ENCODE results near the gene IGFBP4. TPM values are rescaled to one million over a fixed set of nuclear protein-coding genes. Genes with fewer than 3 reads are reported as not detected.

Gene IGFBP4
- total and polyA plus RNA-seq, 9 donors: 105 to 325 (median 273) TPM

DNA sequence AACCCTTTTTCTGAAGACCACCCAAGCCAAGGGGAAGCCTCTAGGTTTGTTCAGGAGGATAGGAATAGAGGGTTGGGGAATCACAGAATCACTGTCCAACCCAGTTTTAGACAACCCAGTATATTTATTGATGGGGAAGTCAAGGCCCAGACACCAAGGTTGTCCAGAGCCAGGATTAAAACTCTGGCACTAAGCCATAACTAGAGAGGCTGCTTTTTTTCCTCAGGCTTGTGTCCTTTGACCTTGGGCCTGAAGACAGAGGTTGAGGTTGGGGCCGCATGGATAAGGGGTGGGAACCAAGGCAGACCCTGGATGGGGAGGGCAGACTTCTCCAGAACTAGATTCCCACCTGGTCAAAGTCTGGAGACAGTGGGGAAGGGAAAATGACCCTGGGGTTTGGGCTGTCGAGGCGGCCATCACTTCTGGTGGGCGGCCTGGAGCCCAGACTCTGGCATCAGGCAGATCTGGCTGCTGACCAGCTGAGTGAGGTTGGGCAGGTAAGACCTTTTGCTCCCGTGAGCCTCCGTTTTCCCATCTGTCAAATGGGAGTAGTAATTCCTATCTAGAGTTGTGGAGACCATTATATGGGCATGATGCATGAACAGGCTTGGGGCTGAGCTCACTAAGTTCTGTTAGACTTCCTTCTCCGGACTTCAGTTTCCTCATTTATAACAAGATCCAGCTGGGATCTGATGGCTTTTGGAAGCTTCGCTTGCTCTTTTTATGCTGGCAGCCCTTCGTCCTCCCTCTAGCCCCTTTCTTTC is 17.9 kb downstream of the IGFBP4 start:
- WGBS (ENCODE audit: insufficient coverage): 50% methylated on average over 5 of the region's 9 CpGs
- H3K9me3 ChIP-seq (replicated peaks; ENCODE audit: control insufficient read depth, low read depth, low read length): no peaks in the 10 kb centered on the region
- H3K27me3 ChIP-seq (ENCODE audit: control insufficient read depth, insufficient read depth, low read length): no peaks in the 10 kb centered on the region
- no peak overlapping the region for H3K4me3 ChIP-seq (ENCODE audit: low read length)
- peak; percentile 92 for DNase-seq
- peaks cover 78% of the 10 kb centered on the region for H3K4me1 ChIP-seq (ENCODE audit: control insufficient read depth, insufficient read depth, low read length)
- H3K27ac ChIP-seq (ENCODE audit: low read length): peak overlapping the region; percentile 82
- H3K36me3 ChIP-seq (ENCODE audit: control insufficient read depth, insufficient read depth, low read length): peaks cover 16% of the 10 kb centered on the region

DNA sequence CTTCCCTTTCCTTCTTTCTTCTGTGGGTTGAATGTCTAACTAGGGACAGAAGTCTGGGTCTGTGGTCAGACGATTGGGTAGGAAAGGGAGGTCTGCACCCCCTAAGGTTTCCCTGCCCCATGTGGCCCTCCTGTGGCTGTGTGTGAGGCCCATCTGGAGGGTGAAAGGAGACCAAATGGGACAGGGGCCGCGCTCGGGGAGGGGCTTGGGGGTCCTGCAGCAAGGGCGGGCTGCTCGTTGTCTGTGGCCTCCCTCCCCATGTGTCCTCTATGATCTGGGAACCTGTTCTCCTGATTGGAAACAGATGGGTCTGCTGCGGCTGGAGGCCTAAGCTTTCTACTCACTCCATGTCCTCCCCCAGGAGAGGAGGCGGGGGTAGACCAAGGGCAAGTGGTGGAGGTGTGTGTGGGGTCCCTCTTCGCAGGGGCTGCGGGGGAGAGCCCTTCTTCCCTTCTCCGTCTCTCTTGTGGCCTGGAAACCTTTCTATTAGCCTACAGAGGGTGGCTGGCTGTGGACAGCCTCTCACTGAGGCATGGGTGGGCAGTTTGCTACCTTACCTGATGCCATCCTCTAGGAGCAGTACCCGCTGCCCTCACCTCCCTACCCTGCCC is 18.6 kb downstream of the IGFBP4 start:
- H3K27me3 ChIP-seq (ENCODE audit: control insufficient read depth, insufficient read depth, low read length): no peaks in the 10 kb centered on the region
- peaks cover 11% of the 10 kb centered on the region for H3K36me3 ChIP-seq (ENCODE audit: control insufficient read depth, insufficient read depth, low read length)
- no peak overlapping the region for H3K4me3 ChIP-seq (ENCODE audit: low read length)
- H3K4me1 ChIP-seq (ENCODE audit: control insufficient read depth, insufficient read depth, low read length): peaks cover 71% of the 10 kb centered on the region
- no peaks in the 10 kb centered on the region for H3K9me3 ChIP-seq (replicated peaks; ENCODE audit: control insufficient read depth, low read depth, low read length)
- WGBS (ENCODE audit: insufficient coverage): 39% methylated on average over 4 of the region's 12 CpGs
- H3K27ac ChIP-seq (ENCODE audit: low read length): peak overlapping the region; percentile 82
- peak; percentile 82 for DNase-seq

DNA sequence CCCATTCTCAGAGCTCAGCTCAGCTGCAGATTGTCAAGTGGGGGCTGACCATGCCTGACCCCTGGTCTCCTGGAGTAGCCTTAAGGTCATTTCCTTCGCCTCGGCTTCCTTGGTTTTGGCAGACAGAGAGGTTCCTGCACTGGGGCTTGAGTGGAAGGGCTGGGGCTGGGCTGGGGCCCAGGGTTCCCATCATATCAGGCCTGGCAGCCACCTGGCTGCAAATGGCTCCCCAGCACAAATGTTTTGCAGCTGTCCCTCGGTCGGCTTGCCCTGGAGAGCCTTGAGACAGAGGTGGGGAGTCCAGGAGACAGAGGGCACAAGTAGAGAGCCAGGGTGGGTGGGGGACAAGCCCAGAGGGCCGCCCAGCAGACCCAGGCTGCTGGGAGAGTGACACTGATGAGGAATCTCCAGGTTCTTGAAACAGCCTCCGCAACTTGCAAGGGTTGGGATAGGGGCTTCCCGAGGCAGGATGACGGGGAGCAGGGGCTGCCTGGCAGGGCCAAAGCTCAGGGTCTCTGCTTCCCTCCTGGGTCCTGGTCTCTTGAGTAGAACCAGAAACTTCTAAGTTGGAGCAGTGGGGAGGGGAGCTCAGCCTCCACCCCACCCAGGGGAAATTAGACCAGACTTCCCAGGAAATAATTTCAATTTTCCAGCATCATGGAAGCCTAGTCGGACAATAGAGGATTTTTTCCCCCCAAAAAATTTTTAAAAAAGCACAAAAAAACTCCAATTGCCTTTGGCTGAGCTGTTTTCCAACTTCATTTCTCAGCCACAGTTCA is 19.3 kb downstream of the IGFBP4 start:
- Histone ChIP-seq H3K27ac (ENCODE audit: low read length) (peak overlapping the region; percentile 82), H3K4me3 (ENCODE audit: low read length) (no peak overlapping the region)

DNA sequence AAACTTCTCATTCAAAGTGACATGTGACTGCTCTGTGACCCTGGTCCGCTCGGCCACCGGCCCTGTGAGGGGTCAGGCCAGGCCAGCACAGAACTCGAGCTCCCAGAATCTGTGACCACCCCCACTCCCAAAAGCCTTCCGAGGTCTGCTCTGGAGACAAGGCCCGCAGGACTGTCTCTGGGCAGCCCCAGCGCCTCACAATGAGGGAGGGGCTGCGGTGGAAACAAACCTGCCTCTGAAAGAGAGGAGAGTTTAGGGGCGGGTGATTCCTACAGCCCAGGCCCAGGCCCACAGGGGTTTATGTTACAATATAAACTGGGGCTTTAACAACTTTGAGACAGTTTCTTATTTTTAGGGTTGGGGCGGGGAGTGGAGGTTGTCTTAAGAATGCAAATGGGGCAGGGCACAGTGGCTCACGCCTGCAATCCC is 19.9 kb downstream of the IGFBP4 start:
- peak; percentile 66 for DNase-seq

More for the DNA sequence above, 19.3 kb downstream of the IGFBP4 start:
- Histone ChIP-seq H3K9me3 (replicated peaks; ENCODE audit: control insufficient read depth, low read depth, low read length) (no peaks in the 10 kb centered on the region), H3K36me3 (ENCODE audit: control insufficient read depth, insufficient read depth, low read length) (peaks cover 4% of the 10 kb centered on the region), H3K4me1 (ENCODE audit: control insufficient read depth, insufficient read depth, low read length) (peaks cover 64% of the 10 kb centered on the region), H3K27me3 (ENCODE audit: control insufficient read depth, insufficient read depth, low read length) (no peaks in the 10 kb centered on the region)
- DNase-seq: peak; percentile 59
- WGBS (ENCODE audit: insufficient coverage): 22% methylated on average over 7 of the region's 9 CpGs

DNA sequence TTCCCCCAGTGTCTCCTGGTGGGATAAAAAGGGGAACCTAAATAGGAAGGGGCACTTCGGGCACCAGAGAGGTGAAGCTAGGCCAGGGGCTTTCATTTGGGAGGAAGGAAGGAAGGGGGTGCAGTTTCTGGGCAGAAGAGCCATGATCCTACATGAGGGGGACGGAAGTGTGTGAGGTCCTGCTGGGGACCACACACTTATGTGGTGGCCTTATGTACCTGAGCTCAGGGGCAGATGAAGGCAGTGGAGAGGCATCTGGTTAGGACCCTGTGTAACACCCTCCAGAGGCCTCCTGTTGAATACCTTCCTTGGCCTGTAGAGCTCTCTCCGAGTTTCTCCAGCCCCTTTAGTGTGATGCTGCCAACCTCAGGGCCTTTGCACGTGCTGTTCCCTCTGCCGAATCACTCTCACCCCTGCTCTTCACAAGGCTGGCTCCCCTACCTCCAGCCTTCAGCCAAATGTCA is 21.2 kb downstream of the IGFBP4 start:
- H3K4me3 ChIP-seq (ENCODE audit: low read length): no peak overlapping the region
- DNase-seq: no peak
- no peak overlapping the region for H3K27ac ChIP-seq (ENCODE audit: low read length)
- WGBS (ENCODE audit: insufficient coverage): 86% methylated on average over 5 of the region's 5 CpGs
- H3K27me3 ChIP-seq (ENCODE audit: control insufficient read depth, insufficient read depth, low read length): no peaks in the 10 kb centered on the region
- H3K4me1 ChIP-seq (ENCODE audit: control insufficient read depth, insufficient read depth, low read length): peaks cover 45% of the 10 kb centered on the region
- no peaks in the 10 kb centered on the region for H3K36me3 ChIP-seq (ENCODE audit: control insufficient read depth, insufficient read depth, low read length)
- no peaks in the 10 kb centered on the region for H3K9me3 ChIP-seq (replicated peaks; ENCODE audit: control insufficient read depth, low read depth, low read length)

More for the DNA sequence above, 19.9 kb downstream of the IGFBP4 start:
- WGBS (ENCODE audit: insufficient coverage): 26% methylated on average over 6 of the region's 11 CpGs
- no peaks in the 10 kb centered on the region for H3K36me3 ChIP-seq (ENCODE audit: control insufficient read depth, insufficient read depth, low read length)
- no peaks in the 10 kb centered on the region for H3K27me3 ChIP-seq (ENCODE audit: control insufficient read depth, insufficient read depth, low read length)
- H3K9me3 ChIP-seq (replicated peaks; ENCODE audit: control insufficient read depth, low read depth, low read length): no peaks in the 10 kb centered on the region
- no peak overlapping the region for H3K4me3 ChIP-seq (ENCODE audit: low read length)
- H3K27ac ChIP-seq (ENCODE audit: low read length): peak overlapping the region; percentile 82
- peaks cover 58% of the 10 kb centered on the region for H3K4me1 ChIP-seq (ENCODE audit: control insufficient read depth, insufficient read depth, low read length)

DNA sequence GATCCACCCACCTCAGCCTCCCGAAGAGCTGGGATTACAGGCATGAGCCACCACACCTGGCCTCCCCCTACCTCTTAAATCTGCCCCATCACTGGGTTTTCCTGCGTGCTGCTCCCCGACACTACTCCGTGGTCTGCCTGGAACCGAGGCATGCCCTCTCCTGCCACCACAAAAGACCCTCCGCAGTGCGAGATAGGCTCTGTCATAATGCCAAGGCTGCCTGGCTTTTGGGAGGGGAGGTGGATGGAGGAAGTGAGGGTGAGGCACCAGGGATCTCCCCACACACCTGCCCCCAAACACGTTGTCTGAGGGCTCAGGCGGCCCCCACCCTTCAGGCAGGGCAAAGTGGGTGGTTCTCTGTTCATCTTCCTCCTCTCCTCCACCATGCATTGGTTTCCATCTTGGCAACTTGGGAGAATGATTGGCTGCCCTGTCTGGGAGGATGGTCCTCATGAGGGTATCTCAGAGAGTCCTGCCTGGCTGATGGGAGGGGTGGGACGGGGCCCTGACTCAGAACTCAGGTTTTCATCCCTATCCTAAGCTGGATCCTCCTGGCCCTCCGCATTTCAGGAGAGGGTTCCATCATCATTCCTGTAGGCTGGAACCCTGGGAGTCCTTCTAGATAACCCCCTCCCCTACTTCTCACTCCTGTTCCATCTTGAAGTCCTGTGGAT is 23.2 kb downstream of the IGFBP4 start:
- Histone ChIP-seq H3K36me3 (ENCODE audit: control insufficient read depth, insufficient read depth, low read length) (no peaks in the 10 kb centered on the region), H3K27me3 (ENCODE audit: control insufficient read depth, insufficient read depth, low read length) (no peaks in the 10 kb centered on the region), H3K4me3 (ENCODE audit: low read length) (no peak overlapping the region), H3K27ac (ENCODE audit: low read length) (no peak overlapping the region), H3K9me3 (replicated peaks; ENCODE audit: control insufficient read depth, low read depth, low read length) (no peaks in the 10 kb centered on the region), H3K4me1 (ENCODE audit: control insufficient read depth, insufficient read depth, low read length) (peaks cover 27% of the 10 kb centered on the region)
- DNase-seq: no peak
- 85% methylated on average over 3 of the region's 11 CpGs for WGBS (ENCODE audit: insufficient coverage)

DNA sequence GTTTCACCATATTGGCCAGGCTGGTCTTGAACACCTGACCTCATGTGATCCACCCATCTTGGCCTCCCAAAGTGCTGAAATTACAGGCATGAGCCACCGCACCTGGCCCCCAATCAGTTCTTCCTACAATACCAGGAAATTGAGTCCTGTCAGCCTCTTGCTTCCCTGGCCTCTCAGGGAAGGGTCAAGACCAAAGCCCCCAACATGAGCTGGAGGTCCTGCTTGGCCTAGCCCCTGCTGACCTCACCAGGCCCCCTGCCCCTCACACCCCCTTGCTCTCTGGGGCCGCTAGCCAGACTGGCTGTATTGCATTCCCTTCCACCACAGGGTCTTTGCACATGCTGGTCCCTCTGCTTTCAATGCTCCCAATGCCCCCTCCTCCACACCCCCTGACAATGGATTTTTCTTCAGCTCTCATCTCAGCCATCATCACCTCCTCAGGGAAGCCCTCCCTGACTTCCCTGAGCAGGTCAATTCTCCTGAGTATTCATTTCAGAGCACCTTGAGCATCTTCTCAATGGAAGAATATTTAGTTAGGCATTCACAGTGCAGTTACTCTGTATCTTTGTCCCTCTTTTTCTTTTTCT is 24.1 kb downstream of the IGFBP4 start:
- H3K9me3 ChIP-seq (replicated peaks; ENCODE audit: control insufficient read depth, low read depth, low read length): peaks cover 3% of the 10 kb centered on the region
- no peak overlapping the region for H3K4me3 ChIP-seq (ENCODE audit: low read length)
- no peak overlapping the region for H3K27ac ChIP-seq (ENCODE audit: low read length)
- H3K4me1 ChIP-seq (ENCODE audit: control insufficient read depth, insufficient read depth, low read length): peaks cover 18% of the 10 kb centered on the region
- no peaks in the 10 kb centered on the region for H3K27me3 ChIP-seq (ENCODE audit: control insufficient read depth, insufficient read depth, low read length)
- DNase-seq: no peak
- WGBS (ENCODE audit: insufficient coverage): 92% methylated on average over 2 of the region's 2 CpGs
- H3K36me3 ChIP-seq (ENCODE audit: control insufficient read depth, insufficient read depth, low read length): no peaks in the 10 kb centered on the region

DNA sequence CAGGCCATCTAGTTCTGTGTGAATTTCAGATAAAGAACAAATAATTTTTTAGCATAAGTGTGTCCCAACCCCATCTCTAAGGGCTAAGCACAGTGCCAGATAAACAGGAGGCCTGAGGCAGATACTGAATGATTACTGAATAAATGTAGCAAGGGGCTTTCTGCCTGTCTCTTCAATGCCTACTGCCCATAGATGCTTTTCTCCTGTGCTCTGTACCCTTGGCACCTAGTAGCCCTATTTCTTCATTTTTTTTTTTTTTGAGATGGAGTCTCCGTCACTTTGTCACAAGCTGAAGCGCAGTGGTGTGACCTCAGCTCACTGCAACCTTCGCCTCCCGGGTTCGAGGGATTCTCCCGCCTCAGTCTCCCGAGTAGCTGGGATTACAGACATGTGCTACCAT is 25.3 kb downstream of the IGFBP4 start:
- no peak overlapping the region for H3K4me3 ChIP-seq (ENCODE audit: low read length)
- H3K27ac ChIP-seq (ENCODE audit: low read length): no peak overlapping the region
- no peaks in the 10 kb centered on the region for H3K36me3 ChIP-seq (ENCODE audit: control insufficient read depth, insufficient read depth, low read length)
- no peaks in the 10 kb centered on the region for H3K27me3 ChIP-seq (ENCODE audit: control insufficient read depth, insufficient read depth, low read length)
- no peak for DNase-seq
- peaks cover 7% of the 10 kb centered on the region for H3K4me1 ChIP-seq (ENCODE audit: control insufficient read depth, insufficient read depth, low read length)
- WGBS (ENCODE audit: insufficient coverage): 98% methylated on average over 6 of the region's 7 CpGs
- peaks cover 4% of the 10 kb centered on the region for H3K9me3 ChIP-seq (replicated peaks; ENCODE audit: control insufficient read depth, low read depth, low read length)

DNA sequence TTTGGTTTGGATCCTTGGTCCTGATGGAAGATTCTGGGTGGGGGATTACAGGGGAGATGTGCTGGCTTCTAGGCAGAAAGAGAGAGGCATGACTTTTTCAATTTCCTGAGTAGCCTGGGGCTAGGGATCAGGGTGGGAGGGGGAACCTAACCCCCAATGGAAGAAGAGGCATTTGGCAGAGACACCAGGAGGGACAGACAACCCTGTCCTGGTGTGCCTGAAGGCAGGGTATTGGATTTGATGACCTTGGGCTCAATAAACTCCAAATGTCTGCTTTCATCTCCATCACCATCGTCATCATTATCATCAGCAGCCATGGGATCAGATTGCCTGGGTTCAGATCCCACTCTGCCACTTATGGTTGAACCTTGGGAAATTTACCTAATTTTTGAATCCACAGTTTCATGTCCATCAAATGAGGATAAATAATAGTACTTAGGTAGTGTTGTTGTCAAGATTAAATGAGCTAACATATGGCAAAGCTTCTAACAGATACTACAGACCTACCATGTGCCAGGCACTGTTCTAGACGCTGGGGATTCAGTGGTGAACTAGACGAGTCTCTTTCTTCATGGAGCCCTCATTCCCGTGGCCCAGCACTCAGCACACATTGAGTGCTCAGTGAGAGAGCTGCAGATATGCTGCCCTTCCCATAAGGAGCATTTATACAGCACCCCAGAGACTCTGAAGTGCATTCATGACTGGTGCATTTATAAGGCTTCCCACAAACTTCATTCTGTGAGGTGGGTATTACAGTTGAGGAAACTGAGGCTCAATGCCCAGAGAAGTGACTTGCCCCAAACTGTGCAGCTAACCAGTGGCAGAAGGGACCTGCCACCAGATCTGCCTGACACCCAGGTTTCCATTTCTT is 26.8 kb downstream of the IGFBP4 start:
- Histone ChIP-seq H3K4me1 (ENCODE audit: control insufficient read depth, insufficient read depth, low read length) (peaks cover 9% of the 10 kb centered on the region), H3K27ac (ENCODE audit: low read length) (no peak overlapping the region), H3K36me3 (ENCODE audit: control insufficient read depth, insufficient read depth, low read length) (no peaks in the 10 kb centered on the region), H3K27me3 (ENCODE audit: control insufficient read depth, insufficient read depth, low read length) (no peaks in the 10 kb centered on the region), H3K4me3 (ENCODE audit: low read length) (no peak overlapping the region), H3K9me3 (replicated peaks; ENCODE audit: control insufficient read depth, low read depth, low read length) (peaks cover 4% of the 10 kb centered on the region)
- WGBS (ENCODE audit: insufficient coverage): 74% methylated on average over 3 of the region's 4 CpGs
- DNase-seq: no peak

Data from muscle of leg (tissue), 11 donors.